ENCODE results near the gene CERS6. TPM values are rescaled to one million over a fixed set of nuclear protein-coding genes. Genes with fewer than 3 reads are reported as not detected.
A peak's percentile ranks its signal among the peaks of the same experiment; 100 is the strongest.

CERS6 gene
- total and polyA plus RNA-seq, 12 donors: 5.0 to 110 (median 29.6) TPM

DNA sequence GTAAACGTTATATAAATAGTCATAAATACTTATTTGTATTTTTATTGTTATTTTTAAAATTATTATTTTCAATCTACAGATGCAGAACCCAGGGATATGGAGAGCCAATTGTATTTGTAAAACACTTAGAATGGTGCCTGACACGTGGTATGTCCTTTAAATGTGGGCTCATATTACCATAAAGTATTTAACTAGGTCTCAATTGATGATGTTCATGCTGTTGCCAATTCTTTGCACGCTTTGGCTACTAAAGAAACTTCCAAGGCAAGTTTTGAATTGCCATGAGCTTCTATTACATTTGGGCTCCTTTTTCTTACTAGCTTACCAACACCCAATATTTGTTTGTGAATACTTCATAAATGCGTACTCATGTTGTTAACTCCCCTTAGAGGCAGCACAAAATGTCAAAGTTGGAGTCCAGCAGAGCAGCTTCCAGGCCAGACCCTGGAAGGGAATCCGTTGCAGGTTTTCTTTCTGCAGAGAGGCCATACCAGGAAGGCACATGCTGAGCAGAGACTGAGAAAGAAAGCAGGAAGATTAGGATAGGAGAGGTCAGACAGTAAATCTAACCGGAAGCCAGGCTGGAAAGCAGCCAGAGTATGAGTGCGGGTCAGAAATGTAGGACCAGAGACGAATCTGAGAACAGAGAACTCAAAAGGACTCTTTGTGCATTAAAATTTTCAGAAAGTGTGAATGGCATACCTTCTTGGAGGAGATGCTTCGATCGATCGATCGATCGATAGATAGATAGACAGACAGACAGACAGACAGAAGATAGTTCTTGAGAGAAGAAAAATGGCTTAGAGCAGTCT lies 342.2 kb downstream of the CERS6 start:
- WGBS, 4 donors: 69 to 76% (median 73%) methylated on average over 13 of the region's 13 CpGs
- H3K27me3 ChIP-seq: no peaks in the 10 kb centered on the region
- no peaks in the 10 kb centered on the region for H3K36me3 ChIP-seq (replicated peaks in 1 of 2)
- H3K4me1 ChIP-seq (replicated peaks in 1 of 2): peaks cover 1 to 5% of the 10 kb centered on the region in 2 donors
- no peaks in the 10 kb centered on the region for H3K9me3 ChIP-seq (replicated peaks in 1 of 3)
- intact Hi-C loops (cut with DNase I): no loop called here
- TF ChIP-seq, protein P1, sequence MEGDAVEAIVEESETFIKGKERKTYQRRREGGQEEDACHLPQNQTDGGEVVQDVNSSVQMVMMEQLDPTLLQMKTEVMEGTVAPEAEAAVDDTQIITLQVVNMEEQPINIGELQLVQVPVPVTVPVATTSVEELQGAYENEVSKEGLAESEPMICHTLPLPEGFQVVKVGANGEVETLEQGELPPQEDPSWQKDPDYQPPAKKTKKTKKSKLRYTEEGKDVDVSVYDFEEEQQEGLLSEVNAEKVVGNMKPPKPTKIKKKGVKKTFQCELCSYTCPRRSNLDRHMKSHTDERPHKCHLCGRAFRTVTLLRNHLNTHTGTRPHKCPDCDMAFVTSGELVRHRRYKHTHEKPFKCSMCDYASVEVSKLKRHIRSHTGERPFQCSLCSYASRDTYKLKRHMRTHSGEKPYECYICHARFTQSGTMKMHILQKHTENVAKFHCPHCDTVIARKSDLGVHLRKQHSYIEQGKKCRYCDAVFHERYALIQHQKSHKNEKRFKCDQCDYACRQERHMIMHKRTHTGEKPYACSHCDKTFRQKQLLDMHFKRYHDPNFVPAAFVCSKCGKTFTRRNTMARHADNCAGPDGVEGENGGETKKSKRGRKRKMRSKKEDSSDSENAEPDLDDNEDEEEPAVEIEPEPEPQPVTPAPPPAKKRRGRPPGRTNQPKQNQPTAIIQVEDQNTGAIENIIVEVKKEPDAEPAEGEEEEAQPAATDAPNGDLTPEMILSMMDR (IDR thresholded peaks at IDR 0.05): no peak
- TF ChIP-seq POLR2A (IDR thresholded peaks at IDR 0.05): no peak
- H3K4me3 ChIP-seq: no peak overlapping the region
- peak in 6 of 7 donors; percentile 31 to 74 (median 53) for DNase-seq
- peak overlapping the region in 1 of 5 donors; percentile 30 for H3K27ac ChIP-seq

DNA sequence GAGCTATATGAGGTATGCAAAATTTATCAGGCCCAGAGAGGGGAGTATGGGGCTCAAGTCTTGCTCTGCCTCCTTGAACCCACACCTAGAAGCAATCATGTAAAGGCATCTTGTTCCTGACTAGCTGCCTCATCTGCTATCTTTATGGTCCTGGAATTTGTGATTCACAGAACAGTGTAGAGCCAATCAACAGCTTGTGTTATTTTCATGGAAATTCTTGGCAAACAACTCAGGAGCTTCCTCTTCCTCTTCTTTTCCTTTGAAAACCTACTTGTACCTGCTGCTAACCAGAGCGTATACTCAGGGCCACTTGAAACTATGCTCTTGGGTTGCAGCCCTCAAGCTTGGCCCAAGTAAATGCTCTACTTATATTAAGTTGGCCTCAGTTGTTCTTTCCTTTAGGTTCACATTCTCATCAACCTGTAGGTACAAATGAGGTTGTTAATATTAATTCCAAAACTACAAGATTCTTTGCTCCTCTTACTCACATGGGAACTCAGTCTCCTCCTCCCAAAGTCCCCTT lies 342.9 kb downstream of the CERS6 start:
- Histone ChIP-seq H3K4me3 (no peak overlapping the region), H3K9me3 (replicated peaks in 1 of 3) (no peaks in the 10 kb centered on the region), H3K27me3 (no peaks in the 10 kb centered on the region), H3K4me1 (replicated peaks in 1 of 2) (peaks cover 8% of the 10 kb centered on the region in 2 donors), H3K27ac (peak overlapping the region in 1 of 5 donors; percentile 30), H3K36me3 (replicated peaks in 1 of 2) (no peaks in the 10 kb centered on the region)
- 84 to 100% (median 88%) methylated on average over 1 of the region's 1 CpG for WGBS, 4 donors
- TF ChIP-seq, protein P1 (IDR thresholded peaks at IDR 0.05): no peak
- TF ChIP-seq POLR2A (IDR thresholded peaks at IDR 0.05): no peak
- intact Hi-C loops (cut with DNase I): no loop called here
- no peak for DNase-seq

DNA sequence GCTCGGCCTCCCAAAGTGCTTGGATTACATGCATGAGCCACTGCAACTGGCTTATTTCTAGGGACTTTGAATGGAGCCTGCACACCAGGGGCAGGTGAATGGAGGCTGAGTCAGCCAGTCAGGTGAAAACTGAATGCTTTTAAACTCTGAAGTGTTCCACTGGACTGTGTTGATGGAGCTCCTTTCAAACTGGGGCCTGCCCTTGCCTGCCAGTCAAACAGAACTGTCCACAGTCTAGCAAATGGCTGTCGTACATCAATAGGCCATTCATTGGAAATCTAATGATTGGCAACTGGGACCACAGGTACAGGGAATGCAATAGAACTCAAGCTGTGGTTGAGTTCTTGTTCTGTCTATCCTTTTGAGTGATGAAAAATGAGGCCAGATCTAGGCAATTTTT lies 345.4 kb downstream of the CERS6 start:
- Histone ChIP-seq H3K9me3 (replicated peaks in 1 of 3) (no peaks in the 10 kb centered on the region), H3K27me3 (no peaks in the 10 kb centered on the region)
- TF ChIP-seq, protein P1 (IDR thresholded peaks at IDR 0.05): no peak
- TF ChIP-seq POLR2A (IDR thresholded peaks at IDR 0.05): no peak

DNA sequence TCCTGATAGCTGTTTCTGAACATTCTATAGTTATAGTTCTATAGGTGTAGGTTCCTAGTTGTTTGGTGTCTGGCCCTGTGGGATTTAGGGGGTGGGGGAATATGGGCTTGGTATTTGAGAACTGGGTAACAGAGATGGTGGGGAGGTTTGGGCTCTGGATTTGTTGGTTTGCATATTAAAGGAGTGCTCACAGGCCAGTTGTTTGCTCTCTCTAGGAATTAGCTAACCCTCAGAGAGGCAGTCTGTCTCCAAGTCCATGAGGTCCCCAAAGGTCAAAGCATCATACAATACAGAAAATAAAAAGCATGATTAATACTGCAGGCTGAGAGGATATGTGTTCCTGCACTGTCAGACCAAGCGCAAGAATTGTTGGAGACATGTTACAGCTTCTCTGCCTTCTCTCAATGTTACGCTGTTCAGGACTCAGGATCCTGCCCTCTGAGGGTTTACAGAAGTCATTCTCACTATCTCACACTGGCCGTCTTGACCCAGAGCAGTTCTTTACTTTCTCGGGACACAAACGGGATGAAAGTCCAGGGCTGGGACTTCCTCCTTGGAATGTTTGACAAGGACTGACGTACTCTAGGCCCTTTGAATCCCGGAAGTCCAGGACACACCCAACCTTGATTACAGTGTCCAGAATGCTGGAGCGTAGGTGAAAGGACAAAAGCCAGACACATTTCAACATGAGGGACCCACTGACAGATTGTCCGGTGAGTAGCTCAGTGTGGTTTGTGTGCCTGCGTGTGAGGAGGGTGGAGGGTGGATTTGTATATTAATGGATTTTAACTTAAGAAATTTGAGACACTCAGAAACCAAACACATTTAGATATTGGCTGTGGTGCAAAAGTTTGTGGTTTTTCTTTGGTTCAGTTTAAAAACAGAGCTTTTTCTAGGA lies 346.1 kb downstream of the CERS6 start, which contains the start of gene NOSTRIN:
Gene NOSTRIN (plus strand): TSS at position 677 of the 898 bp plus-strand sequence. CDS start 10 bp downstream, at position 687.
- no peaks in the 10 kb centered on the region for H3K36me3 ChIP-seq (replicated peaks in 1 of 2)
- peak within 1 kb of the TSS; percentile 18 to 84 (median 53) for H3K27ac ChIP-seq
- TF ChIP-seq, protein P1 (IDR thresholded peaks at IDR 0.05): no peak
- TF ChIP-seq POLR2A (IDR thresholded peaks at IDR 0.05): peak; percentile 44 to 46
- no peaks in the 10 kb centered on the region for H3K9me3 ChIP-seq (replicated peaks in 1 of 3)
- peak within 1 kb of the TSS in 1 of 4 donors; percentile 23 for H3K4me3 ChIP-seq
- intact Hi-C loops (cut with DNase I): no loop called here
- DNase-seq: peak in 6 of 7 donors; percentile 39 to 81 (median 62)
- H3K27me3 ChIP-seq: no peaks in the 10 kb centered on the region
- H3K4me1 ChIP-seq (replicated peaks in 1 of 2): peaks cover 8 to 15% of the 10 kb centered on the region in 2 donors
- 26 to 37% (median 31%) methylated on average over 10 of the region's 10 CpGs for WGBS, 4 donors

More for the DNA sequence above, 345.4 kb downstream of the CERS6 start:
- WGBS, 4 donors: 44 to 50% (median 50%) methylated on average over 2 of the region's 2 CpGs
- intact Hi-C loops (cut with DNase I): no loop called here
- H3K27ac ChIP-seq: peak overlapping the region in 3 of 5 donors; percentile 47 to 84 (median 53)
- no peak overlapping the region for H3K4me3 ChIP-seq
- H3K36me3 ChIP-seq (replicated peaks in 1 of 2): no peaks in the 10 kb centered on the region
- no peak for DNase-seq
- H3K4me1 ChIP-seq (replicated peaks in 1 of 2): peaks cover 8 to 15% of the 10 kb centered on the region in 2 donors
